Breast epithelium (tissue), 3 donors: ENCODE data around the gene ARHGEF33.

Source experiments
- POLR2A ChIP-seq: fragments of 450-650 bp; IDR thresholded peaks from one replicate; pipeline ENCODE4 v1.6.1; 2016; ENCODE audit warnings: antibody characterized with exemption, mild to moderate bottlenecking, moderate library complexity
- POLR2AphosphoS5 ChIP-seq, 3 donors: sonication (generic); formaldehyde crosslinking; IDR thresholded peaks; one replicate each; pipeline ENCODE4 v1.6.1; 2017; ENCODE audit warnings: antibody characterized with exemption in 3 of 3
- TF ChIP-seq, protein P1 (sequence below), 3 donors: fragments of 450-650 bp; IDR thresholded peaks; one replicate each; pipeline ENCODE4 v1.5.1; 2016 to 2017; ENCODE audit warnings: antibody characterized with exemption in 3 of 3, mild to moderate bottlenecking in 3 of 3, moderate library complexity in 3 of 3

GRCh38 chr2:38966678-38967077 is 77.0 kb downstream of the ARHGEF33 start:
- TF ChIP-seq, protein P1, sequence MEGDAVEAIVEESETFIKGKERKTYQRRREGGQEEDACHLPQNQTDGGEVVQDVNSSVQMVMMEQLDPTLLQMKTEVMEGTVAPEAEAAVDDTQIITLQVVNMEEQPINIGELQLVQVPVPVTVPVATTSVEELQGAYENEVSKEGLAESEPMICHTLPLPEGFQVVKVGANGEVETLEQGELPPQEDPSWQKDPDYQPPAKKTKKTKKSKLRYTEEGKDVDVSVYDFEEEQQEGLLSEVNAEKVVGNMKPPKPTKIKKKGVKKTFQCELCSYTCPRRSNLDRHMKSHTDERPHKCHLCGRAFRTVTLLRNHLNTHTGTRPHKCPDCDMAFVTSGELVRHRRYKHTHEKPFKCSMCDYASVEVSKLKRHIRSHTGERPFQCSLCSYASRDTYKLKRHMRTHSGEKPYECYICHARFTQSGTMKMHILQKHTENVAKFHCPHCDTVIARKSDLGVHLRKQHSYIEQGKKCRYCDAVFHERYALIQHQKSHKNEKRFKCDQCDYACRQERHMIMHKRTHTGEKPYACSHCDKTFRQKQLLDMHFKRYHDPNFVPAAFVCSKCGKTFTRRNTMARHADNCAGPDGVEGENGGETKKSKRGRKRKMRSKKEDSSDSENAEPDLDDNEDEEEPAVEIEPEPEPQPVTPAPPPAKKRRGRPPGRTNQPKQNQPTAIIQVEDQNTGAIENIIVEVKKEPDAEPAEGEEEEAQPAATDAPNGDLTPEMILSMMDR (IDR thresholded peaks at IDR 0.05), result no peak
- TF ChIP-seq POLR2AphosphoS5 (IDR thresholded peaks at IDR 0.05) (no peak), POLR2A (no peak)
